GM19239 (cell line): ENCODE results near the gene FKBP10.

Experiments
- DNase-seq: peaks from one replicate; pipeline ENCODE4 v3.0.0; 2011; ENCODE audit warnings: low spot score; ENCODE audit not compliant: insufficient read length
- FAIRE-seq: peaks from 2 replicates; lab custom pipeline; 2011; peaks lifted over from hg19 to GRCh38; lab: Jason Lieb, UNC

FKBP10 gene

GRCh38 chr17:41871789-41872188 lies 59.0 kb downstream of the FKBP10 start:
- FAIRE-seq (no peak), DNase-seq (no peak)
